ENCODE measurements around the gene CRYZ. TPM values are rescaled to one million over a fixed set of nuclear protein-coding genes. Genes with fewer than 3 reads are reported as not detected.

CRYZ gene
- total RNA-seq, 3 donors from 2014 or later (not counting 1 experiment from before 2014, with no cell fraction given): 15.2 to 24.1 (median 22.0) TPM

DNA sequence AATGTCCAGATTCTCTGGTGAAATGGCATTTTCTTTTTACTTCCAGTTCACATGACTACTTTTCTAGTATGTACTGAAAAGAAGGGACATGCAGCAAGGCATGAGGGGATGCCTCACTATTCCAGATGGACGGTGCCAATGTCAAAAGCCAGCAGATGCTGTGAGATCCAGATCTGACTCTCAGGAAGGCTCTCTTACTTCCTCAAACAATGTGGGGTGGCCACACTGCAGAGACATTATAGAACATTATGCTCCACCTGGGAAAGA is 17.7 kb downstream of the CRYZ start:
- DNase-seq (no peak), ATAC-seq (no peak)
- Histone ChIP-seq H3K4me3 (ENCODE audit: low read length) (no peak overlapping the region), H3K4me1 (ENCODE audit: control insufficient read depth, insufficient read depth, low read length) (no peaks in the 10 kb centered on the region), H3K9me3 (ENCODE audit: control insufficient read depth, insufficient read depth, low read length) (no peaks in the 10 kb centered on the region), H3K27ac (ENCODE audit: low read length) (no peak overlapping the region), H3K27me3 (ENCODE audit: control insufficient read depth, insufficient read depth, low read length) (no peaks in the 10 kb centered on the region), H3K36me3 (ENCODE audit: control insufficient read depth, insufficient read depth, low read length) (peaks cover 23% of the 10 kb centered on the region)
- Mint-ChIP-seq H3K4me3 (no peak overlapping the region), H3K27ac (no peak overlapping the region), H3K9me3 (no peaks in the 10 kb centered on the region), H3K27me3 (ENCODE audit: low read depth in 2 of 2) (no peaks in the 10 kb centered on the region), H3K4me1 (peaks cover 0 to 8% of the 10 kb centered on the region in 2 donors), H3K36me3 (peaks cover 14% of the 10 kb centered on the region)
- WGBS (ENCODE audit: insufficient coverage): 93% methylated on average over 1 of the region's 1 CpG
- intact Hi-C loops (cut with micrococcal nuclease): no loop called here
- TF ChIP-seq, protein P1, sequence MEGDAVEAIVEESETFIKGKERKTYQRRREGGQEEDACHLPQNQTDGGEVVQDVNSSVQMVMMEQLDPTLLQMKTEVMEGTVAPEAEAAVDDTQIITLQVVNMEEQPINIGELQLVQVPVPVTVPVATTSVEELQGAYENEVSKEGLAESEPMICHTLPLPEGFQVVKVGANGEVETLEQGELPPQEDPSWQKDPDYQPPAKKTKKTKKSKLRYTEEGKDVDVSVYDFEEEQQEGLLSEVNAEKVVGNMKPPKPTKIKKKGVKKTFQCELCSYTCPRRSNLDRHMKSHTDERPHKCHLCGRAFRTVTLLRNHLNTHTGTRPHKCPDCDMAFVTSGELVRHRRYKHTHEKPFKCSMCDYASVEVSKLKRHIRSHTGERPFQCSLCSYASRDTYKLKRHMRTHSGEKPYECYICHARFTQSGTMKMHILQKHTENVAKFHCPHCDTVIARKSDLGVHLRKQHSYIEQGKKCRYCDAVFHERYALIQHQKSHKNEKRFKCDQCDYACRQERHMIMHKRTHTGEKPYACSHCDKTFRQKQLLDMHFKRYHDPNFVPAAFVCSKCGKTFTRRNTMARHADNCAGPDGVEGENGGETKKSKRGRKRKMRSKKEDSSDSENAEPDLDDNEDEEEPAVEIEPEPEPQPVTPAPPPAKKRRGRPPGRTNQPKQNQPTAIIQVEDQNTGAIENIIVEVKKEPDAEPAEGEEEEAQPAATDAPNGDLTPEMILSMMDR (IDR thresholded peaks at IDR 0.05): no peak

DNA sequence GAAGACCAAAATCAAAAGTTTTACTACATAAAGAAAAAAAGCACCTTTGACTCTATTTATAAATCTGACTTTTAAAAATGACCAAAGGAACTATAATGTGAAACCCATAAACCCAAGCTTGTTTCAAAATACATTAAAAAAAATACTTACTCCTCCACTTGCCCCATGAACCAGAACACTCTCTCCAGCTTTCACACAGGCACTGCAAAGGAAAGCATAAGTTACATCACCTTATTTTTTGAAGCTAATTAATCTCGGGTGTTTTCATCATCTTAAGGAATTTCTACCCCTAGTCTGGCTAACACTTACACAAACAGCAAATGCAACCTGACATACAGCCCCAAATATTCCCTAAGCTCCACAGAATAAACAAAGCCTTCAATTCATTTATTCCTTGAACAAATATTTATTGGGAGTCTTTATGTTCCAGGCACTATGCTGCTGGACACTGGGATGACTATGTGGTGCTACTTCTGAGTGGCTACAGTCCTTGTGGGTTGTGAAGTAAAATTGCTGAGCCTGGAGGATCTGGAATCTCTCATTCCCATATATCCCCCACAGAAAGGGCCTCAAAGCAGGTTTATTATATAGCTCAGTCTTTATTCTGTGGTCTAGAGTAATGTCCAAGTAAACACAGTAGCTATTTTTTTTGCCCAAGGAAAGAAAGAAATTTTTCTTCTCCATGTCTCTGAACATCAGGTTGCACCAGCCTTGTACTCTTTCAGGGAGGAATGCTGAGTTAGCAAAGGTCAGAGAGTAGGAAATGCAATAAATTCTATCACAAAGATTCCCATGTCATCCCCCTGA is 18.2 kb downstream of the CRYZ start:
- H3K36me3 ChIP-seq (ENCODE audit: control insufficient read depth, insufficient read depth, low read length): peaks cover 21% of the 10 kb centered on the region

DNA sequence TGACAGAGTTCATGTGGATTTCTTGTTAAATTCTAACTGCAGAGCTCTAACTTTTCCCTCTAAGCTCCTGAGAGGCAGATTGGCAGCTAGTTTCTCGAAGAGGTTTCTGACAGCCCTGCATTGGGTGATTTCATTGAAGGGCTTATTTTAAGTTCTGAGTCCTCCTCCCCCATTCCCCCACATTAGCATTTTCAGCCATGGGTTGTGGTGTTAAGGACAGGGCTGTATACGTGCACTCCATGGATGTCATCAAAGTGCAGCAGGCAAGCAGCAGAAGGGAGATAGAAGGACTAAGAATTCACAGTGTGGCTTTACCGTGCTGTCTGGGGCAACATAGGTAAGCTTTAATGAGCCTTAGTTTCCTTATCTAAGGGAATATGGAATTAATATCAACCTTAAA is 19.0 kb downstream of the CRYZ start:
- Mint-ChIP-seq H3K4me3 (no peak overlapping the region), H3K27ac (no peak overlapping the region), H3K4me1 (peaks cover 0 to 8% of the 10 kb centered on the region in 2 donors), H3K27me3 (ENCODE audit: low read depth in 2 of 2) (no peaks in the 10 kb centered on the region), H3K36me3 (peaks cover 16% of the 10 kb centered on the region), H3K9me3 (no peaks in the 10 kb centered on the region)
- H3K4me3 ChIP-seq (ENCODE audit: low read length): no peak overlapping the region
- peaks cover 20% of the 10 kb centered on the region for H3K36me3 ChIP-seq (ENCODE audit: control insufficient read depth, insufficient read depth, low read length)
- no peak overlapping the region for H3K27ac ChIP-seq (ENCODE audit: low read length)
- no peaks in the 10 kb centered on the region for H3K9me3 ChIP-seq (ENCODE audit: control insufficient read depth, insufficient read depth, low read length)
- H3K27me3 ChIP-seq (ENCODE audit: control insufficient read depth, insufficient read depth, low read length): no peaks in the 10 kb centered on the region
- no peak for DNase-seq
- no peak for ATAC-seq
- no peaks in the 10 kb centered on the region for H3K4me1 ChIP-seq (ENCODE audit: control insufficient read depth, insufficient read depth, low read length)
- WGBS (ENCODE audit: insufficient coverage): 100% methylated on average over 2 of the region's 3 CpGs
- intact Hi-C loops (cut with micrococcal nuclease): no loop called here
- TF ChIP-seq, protein P1 (IDR thresholded peaks at IDR 0.05): no peak

More for the DNA sequence above, 18.2 kb downstream of the CRYZ start:
- peaks cover 16% of the 10 kb centered on the region for H3K36me3 Mint-ChIP-seq
- DNase-seq: no peak
- no peak for ATAC-seq
- Histone ChIP-seq H3K9me3 (ENCODE audit: control insufficient read depth, insufficient read depth, low read length) (no peaks in the 10 kb centered on the region), H3K4me3 (ENCODE audit: low read length) (no peak overlapping the region), H3K4me1 (ENCODE audit: control insufficient read depth, insufficient read depth, low read length) (no peaks in the 10 kb centered on the region), H3K27me3 (ENCODE audit: control insufficient read depth, insufficient read depth, low read length) (no peaks in the 10 kb centered on the region), H3K27ac (ENCODE audit: low read length) (no peak overlapping the region)
- intact Hi-C loops (cut with micrococcal nuclease): no loop called here
- H3K4me1 Mint-ChIP-seq: peaks cover 0 to 8% of the 10 kb centered on the region in 2 donors
- no peaks in the 10 kb centered on the region for H3K27me3 Mint-ChIP-seq (ENCODE audit: low read depth in 2 of 2)
- no peak overlapping the region for H3K27ac Mint-ChIP-seq
- H3K9me3 Mint-ChIP-seq: no peaks in the 10 kb centered on the region
- 85% methylated on average over 1 of the region's 1 CpG for WGBS (ENCODE audit: insufficient coverage)
- no peak overlapping the region for H3K4me3 Mint-ChIP-seq
- TF ChIP-seq, protein P1 (IDR thresholded peaks at IDR 0.05): no peak

DNA sequence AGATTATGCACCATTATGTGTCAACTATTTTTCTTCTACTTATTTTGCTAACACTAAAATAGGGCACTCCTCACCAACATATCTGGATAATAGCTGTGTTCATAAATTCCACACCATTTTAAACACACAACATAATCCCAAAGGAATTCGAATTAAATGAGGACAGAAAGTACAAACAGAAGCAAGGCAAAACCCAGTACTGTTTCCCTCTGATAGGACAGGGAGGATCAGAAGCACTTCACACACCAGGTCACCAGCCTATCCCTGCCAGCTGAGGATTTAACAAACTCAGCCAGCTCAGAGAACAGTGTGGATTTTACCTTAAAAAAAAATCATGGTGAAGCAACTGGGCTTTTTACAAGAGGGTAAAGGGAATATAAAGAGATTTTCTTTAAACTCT is 20.0 kb downstream of the CRYZ start:
- H3K9me3 ChIP-seq (ENCODE audit: control insufficient read depth, insufficient read depth, low read length): no peaks in the 10 kb centered on the region
- intact Hi-C loops (cut with micrococcal nuclease): no loop called here
- Mint-ChIP-seq H3K4me3 (no peak overlapping the region), H3K36me3 (peaks cover 16% of the 10 kb centered on the region), H3K27me3 (ENCODE audit: low read depth in 2 of 2) (no peaks in the 10 kb centered on the region), H3K27ac (no peak overlapping the region), H3K4me1 (peaks cover 0 to 8% of the 10 kb centered on the region in 2 donors), H3K9me3 (no peaks in the 10 kb centered on the region)
- H3K36me3 ChIP-seq (ENCODE audit: control insufficient read depth, insufficient read depth, low read length): peaks cover 20% of the 10 kb centered on the region
- no peaks in the 10 kb centered on the region for H3K4me1 ChIP-seq (ENCODE audit: control insufficient read depth, insufficient read depth, low read length)
- H3K27ac ChIP-seq (ENCODE audit: low read length): no peak overlapping the region
- no peak overlapping the region for H3K4me3 ChIP-seq (ENCODE audit: low read length)
- 75% methylated on average over 1 of the region's 1 CpG for WGBS (ENCODE audit: insufficient coverage)
- ATAC-seq (no peak), DNase-seq (no peak)
- TF ChIP-seq, protein P1 (IDR thresholded peaks at IDR 0.05): no peak
- no peaks in the 10 kb centered on the region for H3K27me3 ChIP-seq (ENCODE audit: control insufficient read depth, insufficient read depth, low read length)

All from natural killer cell (primary cell).